Measurements from ENCODE around the gene UNC5A. TPM values are rescaled to one million over a fixed set of nuclear protein-coding genes. Genes with fewer than 3 reads are reported as not detected.

The UNC5A gene
- not detected in 2 replicates for total RNA-seq

GRCh38 chr5:176810081-176810597 is at the start of gene UNC5A:
Gene UNC5A (plus strand): TSS chr5:176810559. CDS start chr5:176810751, 192 bp downstream.

GRCh38 chr5:176899296-176899891 is 89.0 kb downstream of the UNC5A start, which contains the start of gene HK3:
Gene HK3 (minus strand): TSS chr5:176899346. CDS start chr5:176896159, 3,187 bp downstream.

Other genes with a start within 250 kb of the UNC5A start
- gene GPRIN1, start 200.4 kb upstream of the UNC5A start, total RNA-seq: 1.8 and 3.2 TPM in 2 replicates
- 0.09 and 0.32 TPM in 2 replicates for gene SNCB, start 180.0 kb upstream of the UNC5A start, total RNA-seq
- 0.26 TPM in 1 of 2 replicates, not detected in the other for gene EIF4E1B, start 179.9 kb upstream of the UNC5A start, total RNA-seq
- gene TSPAN17, start 163.1 kb upstream of the UNC5A start, total RNA-seq: 21.6 and 29.5 TPM in 2 replicates
- gene HK3, start 88.8 kb downstream of the UNC5A start, total RNA-seq: 0.09 TPM in 1 of 2 replicates, not detected in the other
- 26.9 and 28.7 TPM in 2 replicates for gene UIMC1, start 196.2 kb downstream of the UNC5A start, total RNA-seq
- 12.7 and 14.7 TPM in 2 replicates for gene ZNF346, start 212.1 kb downstream of the UNC5A start, total RNA-seq